ENCODE measurements around the gene AQP2.

Gene AQP2, protein sequence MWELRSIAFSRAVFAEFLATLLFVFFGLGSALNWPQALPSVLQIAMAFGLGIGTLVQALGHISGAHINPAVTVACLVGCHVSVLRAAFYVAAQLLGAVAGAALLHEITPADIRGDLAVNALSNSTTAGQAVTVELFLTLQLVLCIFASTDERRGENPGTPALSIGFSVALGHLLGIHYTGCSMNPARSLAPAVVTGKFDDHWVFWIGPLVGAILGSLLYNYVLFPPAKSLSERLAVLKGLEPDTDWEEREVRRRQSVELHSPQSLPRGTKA

DNA sequence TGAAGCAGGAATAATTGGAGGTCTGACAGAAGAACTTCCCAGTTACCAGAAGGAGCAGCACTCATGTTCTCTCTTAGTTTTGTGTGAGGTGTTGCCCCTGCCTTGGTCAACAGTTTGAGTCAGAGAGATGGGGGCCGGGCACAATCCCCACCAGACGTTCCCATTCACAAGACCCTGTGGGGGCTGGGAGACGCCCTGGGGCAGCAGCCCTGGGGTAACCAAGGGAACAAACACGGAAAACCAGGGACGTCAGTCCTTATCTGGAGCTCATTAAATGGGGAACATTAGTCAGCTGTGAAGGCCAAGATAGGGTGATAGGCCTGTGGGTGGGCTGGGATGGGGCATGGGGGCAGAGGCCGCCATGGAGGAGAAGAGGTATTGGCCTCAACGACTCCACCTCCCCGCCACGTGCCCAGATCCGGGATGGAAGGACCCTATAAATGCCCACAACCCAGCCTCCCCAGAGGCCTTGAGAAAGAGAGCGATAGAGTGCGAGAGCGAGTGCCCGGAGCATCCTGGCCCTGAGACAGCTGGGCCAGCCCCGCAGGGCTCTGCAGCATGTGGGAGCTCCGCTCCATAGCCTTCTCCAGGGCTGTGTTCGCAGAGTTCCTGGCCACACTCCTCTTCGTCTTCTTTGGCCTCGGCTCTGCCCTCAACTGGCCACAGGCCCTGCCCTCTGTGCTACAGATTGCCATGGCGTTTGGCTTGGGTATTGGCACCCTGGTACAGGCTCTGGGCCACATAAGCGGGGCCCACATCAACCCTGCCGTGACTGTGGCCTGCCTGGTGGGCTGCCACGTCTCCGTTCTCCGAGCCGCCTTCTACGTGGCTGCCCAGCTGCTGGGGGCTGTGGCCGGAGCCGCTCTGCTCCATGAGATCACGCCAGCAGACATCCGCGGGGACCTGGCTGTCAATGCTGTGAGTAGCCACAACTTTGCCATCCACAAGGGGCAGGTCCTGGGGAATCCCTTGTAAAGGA lies at the start of gene AQP2:
Gene AQP2 (plus strand): TSS at position 465 of the 979 bp plus-strand sequence. CDS start 94 bp downstream, at position 559.
- no peak for DNase-seq (ENCODE audit: low read depth in 2 of 2)

DNA sequence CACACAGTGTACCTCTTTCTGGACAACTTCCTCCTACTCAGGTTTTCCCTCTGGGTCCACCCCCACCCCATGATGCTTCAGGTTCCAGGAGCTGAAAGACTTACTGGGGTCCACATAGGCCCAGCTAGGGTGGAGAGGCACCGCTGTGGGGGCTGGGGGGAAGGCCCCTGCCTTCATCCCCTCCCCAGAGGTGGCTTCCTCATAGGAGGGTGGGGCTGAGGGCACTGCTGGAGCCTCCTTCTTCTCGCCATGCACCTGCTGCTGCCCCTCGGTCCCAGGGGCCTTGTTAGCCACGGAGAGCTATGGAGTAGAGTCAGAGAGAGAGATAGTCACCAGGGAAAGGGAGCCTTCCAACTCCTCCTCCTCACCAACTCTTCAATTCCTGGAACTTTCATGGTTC lies 49.5 kb upstream of the AQP2 start:
- DNase-seq (ENCODE audit: low read depth in 2 of 2): no peak

DNA sequence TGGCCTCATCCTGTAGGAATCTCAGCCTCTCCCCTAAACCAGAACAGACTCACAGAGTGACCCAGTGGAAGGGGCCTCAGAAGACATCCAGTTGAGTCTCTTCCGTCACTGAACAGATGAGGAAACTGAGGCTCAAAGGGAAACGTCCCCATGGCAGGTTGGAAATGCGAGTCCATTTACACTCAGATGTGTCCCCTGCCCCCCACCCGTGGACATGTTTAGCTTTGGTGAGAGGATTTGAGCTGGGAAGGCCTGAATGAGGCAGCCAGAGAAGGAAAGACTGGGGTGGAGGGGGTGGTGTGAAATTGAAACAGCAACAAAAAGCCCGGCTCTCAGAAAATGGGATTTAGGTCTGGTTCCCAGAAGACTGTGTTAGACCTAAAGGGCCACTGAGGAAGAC lies 48.6 kb upstream of the AQP2 start:
- no peak for DNase-seq (ENCODE audit: low read depth in 2 of 2)

DNA sequence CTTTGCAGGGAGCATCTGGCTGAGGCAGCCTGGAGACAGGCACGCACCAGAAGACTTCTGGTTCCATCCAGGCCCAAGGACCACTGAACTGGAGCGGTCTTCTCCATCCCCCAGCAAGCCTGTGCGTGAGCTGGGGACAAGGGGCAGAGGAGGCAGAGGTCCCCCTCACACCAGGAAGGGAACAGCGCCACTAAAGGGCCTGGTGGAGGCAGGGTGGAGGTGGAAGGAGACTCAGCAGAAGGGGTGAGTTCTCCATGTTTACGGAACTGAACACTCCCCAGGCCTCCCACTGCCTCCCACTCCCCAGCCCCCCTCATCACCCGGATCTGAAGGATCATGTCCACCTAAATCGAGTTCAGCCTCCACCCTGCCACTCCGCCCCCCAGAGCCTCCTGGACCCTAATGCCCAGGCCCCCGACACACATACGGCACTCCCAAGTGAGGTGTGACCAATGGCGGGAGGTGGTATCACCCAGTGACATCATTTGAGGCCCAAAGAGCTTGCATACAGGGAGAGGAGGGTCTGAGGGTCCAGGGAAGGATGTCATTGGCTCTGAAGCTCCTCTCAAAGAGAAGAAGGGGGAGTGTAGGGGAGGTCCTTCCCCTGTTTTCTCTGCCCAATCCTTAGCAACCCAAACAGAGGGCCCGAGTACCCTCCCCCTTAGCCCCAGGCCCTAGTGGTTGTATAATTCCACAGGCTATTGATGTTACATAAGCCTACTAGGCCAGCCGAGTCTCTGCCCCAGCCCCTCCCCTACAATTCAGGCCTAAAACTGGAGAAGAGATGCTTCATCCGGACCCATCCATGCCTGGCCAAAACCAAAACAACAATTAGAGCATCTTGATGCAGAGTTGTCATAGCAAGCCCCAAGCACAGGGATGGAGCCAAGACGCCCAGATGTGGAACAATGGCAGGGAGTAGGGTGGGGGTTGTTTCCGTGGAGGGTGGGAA lies 47.9 kb upstream of the AQP2 start:
- no peak for DNase-seq (ENCODE audit: low read depth in 2 of 2)

DNA sequence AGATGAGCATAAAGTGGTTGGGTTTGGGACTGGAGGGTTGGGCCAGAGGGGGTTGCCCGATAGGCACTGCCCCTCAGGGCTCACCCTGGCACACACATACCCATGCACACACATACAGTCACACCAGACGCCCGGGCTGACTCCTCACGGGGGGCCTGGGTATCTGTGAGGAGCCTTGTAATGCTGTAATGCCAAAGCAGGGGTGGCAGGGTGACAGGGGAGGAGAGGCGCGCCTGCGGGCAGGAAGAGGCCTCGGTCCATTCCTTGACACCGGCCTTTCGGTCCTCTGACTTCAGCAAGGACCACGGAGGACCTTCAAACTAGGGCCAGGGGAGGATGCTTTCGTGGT lies 47.2 kb upstream of the AQP2 start:
- no peak for DNase-seq (ENCODE audit: low read depth in 2 of 2)

DNA sequence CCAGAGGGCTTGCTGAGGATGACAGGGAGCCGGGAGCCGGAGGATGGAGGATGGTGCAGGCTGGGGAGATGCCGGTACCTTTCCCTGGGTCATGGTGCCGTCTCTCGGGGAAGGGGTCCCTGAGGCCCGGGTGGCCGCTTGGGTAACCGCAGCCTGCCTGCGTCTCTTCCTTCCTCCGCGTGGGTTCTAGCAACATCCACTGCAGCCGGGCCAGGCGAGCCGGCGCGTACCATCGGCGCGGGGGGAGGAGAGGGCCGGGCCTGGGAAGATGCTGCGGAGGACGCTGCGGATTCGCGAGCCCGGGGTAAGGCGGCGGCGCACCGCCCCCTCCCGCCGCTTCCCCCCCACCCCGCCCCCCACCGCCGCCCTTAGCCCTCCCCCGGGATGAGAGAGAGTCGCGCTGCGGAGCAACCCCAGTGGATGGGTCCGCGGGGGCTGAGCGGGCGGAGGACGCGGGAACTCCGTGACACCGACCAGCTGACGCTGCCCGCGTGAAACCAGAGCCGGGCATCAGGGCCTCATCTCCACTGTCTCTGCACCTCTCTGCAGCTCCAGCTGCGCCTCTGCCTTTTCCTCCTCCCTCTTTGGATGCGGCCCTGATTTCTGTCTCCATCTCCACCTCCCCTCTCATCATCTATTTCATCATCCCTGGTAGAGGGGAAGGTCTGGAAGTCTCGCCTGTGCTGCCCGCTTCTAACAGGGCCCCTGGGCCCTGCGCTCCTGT lies 46.7 kb upstream of the AQP2 start, which contains the start of gene FAIM2:
Gene FAIM2 (minus strand): TSS at position 201 of the 724 bp plus-strand sequence. CDS start 108 bp downstream, at position 93.
- DNase-seq (ENCODE audit: low read depth in 2 of 2): peak in 1 of 2 donors; percentile 21

DNA sequence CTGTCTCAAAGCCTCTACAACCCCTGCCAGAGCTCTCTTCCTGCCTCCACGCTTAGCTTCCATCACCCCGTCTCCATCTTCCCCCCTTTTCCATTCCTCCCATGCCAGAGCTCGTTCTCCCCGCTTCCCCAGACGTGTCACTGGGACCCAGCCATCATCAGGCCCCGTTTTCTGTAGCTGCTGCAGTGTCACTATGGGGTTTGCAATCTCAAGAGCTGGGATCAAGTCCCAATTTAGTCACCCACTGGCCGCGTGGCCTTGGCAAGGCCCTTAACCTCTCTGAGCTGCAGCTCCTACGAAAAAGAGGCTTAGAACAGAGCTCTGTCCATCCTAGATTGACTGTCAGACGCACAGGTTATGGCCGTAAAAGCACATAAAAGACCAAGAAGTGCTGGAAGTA lies 45.9 kb upstream of the AQP2 start:
- no peak for DNase-seq (ENCODE audit: low read depth in 2 of 2)

DNA sequence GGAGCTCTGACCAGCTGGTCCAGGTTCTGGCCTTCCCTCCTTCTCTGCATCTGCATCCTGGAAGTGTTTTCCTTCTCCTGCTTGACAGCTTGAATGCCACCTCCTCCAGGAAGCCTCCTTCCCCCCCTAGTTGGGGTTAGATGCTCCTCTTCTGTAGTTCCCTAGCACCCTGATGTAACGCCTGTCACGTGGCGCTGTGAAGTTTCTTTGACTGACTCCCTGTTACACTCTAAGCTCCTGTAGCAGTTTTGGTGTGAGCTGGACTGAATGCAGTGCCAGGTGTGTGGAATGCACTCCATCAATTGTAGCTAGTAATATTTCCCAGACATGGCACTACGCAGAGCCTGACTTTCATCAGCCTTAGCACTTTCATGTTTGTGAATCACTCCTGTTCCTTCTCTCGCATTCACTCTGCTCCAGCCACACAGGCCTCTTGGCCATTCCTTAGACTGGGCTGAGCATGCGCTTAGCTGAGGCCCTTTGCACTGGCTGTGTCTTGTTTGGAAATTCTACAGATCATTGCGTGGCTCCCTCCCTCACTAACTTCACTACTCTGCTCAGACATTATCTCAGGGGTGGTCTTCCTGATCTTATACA lies 44.7 kb upstream of the AQP2 start:
- no peak for DNase-seq (ENCODE audit: low read depth in 2 of 2)

DNA sequence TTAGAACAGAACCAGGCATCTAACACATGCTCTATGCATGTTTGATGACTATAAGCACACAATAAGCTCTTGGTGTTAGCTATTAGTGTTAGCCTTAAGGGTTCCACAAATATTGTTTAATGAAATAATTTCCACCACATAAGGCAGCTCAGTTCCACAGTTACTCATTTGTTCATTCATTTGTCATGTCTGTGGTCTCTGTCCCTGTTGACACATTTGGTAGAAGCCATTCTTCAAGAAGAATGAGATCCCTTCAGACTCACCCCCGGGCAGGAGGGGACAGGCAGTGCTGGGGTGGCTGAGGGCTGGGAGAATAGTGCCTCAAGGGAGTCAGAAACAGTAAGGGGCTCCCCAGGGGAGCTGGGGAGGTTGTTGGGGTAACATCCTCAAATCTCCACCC lies 43.2 kb upstream of the AQP2 start:
- DNase-seq (ENCODE audit: low read depth in 2 of 2): no peak

DNA sequence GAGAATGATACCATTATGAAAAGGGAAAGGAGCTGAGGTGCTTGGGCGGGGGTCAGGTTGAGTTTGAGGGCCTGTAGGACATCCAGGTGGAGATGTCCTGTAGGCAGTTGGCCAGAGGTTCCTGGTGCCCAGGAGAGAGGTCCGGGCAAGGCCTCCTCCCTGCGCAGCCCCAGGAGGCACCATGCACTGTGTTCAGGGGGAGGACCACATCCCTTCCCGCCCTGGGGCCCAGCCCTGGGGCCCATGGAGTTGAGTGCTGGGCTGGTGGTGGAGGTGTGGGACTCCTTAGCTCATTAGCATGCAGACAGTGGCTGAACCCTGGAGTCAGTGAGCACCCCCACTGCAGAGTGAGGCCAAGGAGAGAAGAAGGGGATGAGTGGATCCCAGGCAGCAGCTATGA lies 41.2 kb upstream of the AQP2 start:
- DNase-seq (ENCODE audit: low read depth in 2 of 2): no peak

DNA sequence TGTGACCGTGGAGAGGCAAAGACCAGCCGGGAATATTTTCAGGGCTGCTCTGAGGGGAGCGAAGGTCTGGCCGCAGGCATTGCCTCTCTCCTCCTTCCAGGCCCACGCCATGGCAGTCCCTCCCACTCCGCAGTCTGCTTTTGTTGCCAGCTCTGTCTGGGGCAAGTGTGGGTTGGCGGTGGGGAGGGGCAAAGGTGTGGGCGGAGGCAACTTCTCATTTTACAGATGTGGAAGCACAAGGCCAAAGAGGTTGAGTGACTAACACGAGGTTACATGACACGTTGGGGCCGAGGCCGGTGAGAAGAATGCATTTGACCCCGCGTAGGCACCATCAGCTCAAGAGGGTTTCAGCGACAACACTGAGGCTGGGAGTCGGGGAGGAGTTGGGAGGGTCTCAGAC lies 40.7 kb upstream of the AQP2 start:
- no peak for DNase-seq (ENCODE audit: low read depth in 2 of 2)

DNA sequence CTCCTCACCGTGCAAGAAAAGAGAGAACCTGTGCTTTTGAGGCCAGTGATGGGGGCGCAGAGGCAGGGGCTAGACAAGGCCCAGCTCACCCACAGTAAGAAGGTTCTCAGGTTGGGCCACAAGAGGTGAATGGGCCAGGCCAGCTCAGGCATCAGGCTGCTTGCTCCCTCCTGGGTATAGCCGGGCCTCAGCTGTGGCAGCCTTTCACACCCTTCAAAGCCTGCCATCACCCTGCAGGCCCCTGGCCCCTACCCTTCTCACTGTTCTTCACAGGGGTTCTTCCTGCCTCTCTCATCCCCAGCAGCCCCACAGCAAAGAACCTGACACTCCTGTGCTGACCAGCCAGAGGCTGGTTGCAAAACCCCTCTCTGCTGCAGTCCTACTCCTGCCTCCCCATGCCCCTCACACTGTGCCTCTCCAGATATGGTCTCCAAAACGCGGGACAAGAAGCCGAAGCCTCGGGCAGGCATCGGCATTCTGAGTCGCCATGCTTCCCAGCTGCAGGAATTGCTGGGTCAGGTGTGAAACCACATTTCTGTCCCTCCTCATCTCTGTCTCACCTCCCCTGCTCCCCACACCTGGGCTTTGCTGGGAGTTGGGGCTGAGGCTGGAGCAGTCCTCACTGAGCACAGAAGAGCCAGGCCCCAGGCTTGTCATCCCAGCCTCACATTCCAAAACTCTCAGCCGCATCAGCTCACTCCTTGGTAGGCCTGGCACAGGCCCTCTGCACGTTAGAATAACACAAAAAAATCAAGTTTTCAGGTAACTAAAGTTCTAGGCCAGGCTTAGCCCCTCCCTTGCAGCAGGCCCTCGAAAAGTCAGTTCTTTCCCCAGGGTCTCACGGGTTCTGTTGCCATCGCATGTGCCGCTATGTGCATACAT lies 40.0 kb upstream of the AQP2 start:
- DNase-seq (ENCODE audit: low read depth in 2 of 2): no peak

DNA sequence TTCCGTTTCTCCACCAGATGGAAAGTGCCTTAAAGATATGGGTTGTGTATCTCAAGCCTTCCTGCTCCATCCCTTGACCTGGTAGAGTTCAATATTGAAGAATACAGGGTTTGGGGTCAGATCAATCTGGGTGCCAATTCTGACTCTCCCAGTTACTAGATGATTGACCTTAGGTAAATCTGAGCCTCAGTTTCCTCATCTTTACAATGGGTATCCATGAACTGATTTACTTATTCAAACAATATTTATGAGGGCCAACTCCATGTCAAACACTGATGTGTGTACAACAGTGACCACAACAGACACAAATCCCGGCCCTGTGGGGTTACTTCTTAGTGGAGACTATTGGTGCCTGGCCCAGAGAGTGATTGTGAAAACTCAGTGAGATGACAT lies 39.3 kb upstream of the AQP2 start:
- DNase-seq (ENCODE audit: low read depth in 2 of 2): no peak

DNA sequence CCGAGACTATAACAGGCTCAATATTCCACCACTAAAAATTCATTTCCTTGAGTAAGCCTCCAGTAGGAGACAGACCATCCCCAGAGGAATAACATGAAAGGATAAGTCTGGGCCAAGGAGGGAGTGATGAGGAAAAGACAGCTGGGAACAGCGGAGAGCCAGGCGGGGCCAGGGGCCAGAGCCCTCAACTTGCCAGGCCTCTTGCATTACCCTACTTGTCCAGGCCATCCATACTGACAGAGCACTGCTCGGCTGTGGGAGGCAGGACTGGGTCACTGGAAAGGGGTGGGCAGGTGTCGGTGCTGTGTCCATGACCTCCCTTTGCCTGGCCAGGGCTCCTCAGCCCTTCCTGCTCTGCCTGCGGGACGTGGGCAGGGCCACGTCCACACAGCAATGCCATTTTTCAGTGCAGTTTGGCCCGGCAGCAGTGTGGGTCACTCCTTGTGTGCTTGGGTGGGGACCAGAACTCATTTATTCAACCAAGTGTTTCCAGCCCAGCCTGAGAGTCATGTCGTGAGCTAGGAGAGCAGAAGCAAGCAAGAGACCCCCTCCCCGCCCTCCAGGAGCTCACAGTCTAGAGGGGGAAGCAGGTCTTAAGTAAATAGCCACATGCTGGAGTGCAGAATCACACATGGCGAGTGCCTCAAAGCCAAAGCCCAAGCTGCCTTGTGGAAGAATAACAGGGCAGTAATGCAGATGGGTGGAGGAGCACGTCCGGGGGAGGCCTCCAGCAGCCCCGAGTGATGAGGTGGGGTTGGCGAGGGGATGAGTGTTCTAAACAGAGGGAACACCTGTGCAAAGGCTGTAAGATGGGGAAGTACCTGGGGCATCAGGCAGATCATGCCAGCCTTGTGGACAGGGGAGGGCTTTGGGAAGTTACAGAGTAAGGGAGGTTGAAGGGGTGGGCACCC lies 37.9 kb upstream of the AQP2 start:
- no peak for DNase-seq (ENCODE audit: low read depth in 2 of 2)

DNA sequence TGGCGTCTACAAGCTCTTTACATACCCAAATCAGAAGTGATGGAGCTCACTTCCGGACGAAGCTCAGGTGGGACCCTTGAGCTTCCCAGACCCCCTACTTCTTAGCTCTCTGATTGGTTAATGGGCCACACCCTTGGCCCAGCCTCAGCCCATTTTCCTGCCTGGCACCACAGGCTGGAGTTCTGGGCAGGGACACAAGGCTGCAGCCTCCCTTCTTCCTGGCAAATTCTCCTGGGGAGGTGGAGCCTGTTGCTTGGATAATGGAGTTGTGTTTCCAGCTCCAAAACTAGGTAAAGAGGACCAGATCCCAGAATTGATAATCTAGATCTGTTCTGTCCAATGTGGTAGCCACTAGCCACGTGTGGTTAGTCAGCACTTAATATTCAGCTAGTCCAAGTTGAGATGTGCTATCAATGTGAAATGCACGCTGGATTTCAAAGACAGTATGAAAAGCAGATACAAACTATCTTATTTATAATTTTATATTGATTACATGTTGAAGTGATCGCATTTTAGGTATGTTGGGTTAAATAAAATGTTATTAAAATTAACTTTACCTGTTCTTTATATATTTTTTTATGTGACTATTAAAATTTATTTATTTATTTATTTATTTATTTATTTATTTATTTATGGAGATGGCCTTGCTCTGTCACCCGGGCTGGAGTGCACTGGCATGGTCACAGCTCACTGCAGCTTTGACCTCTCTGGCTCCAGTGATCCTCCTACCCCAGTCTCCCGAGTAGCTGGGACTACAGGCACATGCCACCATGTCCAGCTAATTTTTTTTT lies 34.2 kb upstream of the AQP2 start:
- no peak for DNase-seq (ENCODE audit: low read depth in 2 of 2)

DNA sequence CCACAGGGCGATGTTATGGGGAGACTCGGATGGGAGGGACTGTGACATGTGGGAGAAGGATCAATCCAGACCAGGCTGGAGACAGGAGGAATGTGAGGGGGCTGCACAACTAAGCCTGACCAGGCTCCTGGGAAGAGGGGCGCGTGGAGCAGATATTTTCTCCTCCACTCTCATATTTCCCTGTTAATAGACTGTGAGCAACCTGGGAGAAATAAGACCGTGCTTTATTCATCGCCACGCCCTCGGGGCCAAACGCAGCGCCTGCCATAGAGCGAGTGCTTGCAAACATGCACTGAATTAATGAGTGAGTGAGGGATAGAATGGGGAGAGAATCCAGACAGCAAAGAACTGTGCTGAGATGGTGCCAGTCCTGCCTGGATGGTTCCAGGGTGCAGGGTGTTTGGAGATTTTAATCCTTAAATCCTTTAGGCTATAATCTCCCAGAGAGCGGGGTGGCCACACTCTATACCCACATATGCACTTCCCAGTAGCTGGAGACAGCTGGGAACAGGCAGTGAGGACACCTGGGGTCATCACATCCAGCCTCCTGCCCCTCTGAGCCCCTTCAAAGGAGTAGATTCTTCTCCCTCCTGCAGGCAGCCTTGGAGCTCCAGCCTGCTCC lies 33.3 kb upstream of the AQP2 start:
- DNase-seq (ENCODE audit: low read depth in 2 of 2): no peak

DNA sequence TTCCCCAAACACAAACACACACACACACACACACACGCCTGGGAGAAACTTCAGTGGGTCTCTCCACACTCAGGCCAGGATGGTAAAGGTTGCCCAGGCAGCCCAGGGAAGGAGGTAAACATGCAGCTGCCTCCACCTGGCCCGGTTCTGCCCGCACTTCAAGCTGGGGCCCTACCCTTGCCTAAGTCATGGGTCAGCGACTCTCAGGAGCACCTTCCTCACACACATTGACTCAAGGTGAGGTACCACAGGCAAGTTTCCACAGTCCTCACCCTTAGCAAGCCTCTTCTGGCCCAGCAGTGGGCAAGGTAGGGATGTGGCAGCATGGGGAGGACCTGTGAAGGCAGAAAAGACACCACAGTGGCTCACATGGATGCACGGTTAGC lies 32.8 kb upstream of the AQP2 start:
- no peak for DNase-seq (ENCODE audit: low read depth in 2 of 2)

Measured in stimulated activated CD8-positive, alpha-beta memory T cell treated with anti-CD3 and anti-CD28 coated beads, Interleukin-15, amount 100 ng/mL, for 48 hours (primary cell).